ENCODE measurements around the gene RARS1.
"Not testable (repeated sequence)": the region's sequence is repeated elsewhere in the genome, so short reads cannot be mapped to it uniquely, and the experiment has no call there.

The RARS1 gene

GRCh38 chr5:168482361-168482760 is 3.9 kb upstream of the RARS1 start:
- DNase-seq = no peak

- no peak for DNase-seq
Observed at GRCh38 chr5:168489059-168489458, 2.8 kb downstream of the RARS1 start.

GRCh38 chr5:168494057-168494555 is 7.8 kb downstream of the RARS1 start:
- DNase-seq = no peak

GRCh38 chr5:168502563-168503237 is 16.4 kb downstream of the RARS1 start:
- no peak for DNase-seq

- no peak for DNase-seq
Observed at GRCh38 chr5:168513861-168514428, 27.7 kb downstream of the RARS1 start.

GRCh38 chr5:168525856-168526255 is 39.6 kb downstream of the RARS1 start:
- DNase-seq = no peak

GRCh38 chr5:168527756-168528295 is 41.6 kb downstream of the RARS1 start:
- DNase-seq = no peak

- peak in 2 of 3 experiments; percentile 56 to 68 for DNase-seq
Observed at GRCh38 chr5:168528521-168529373, 42.5 kb downstream of the RARS1 start, which contains the start of gene FBLL1. Gene FBLL1 (plus strand): TSS chr5:168529305. CDS start chr5:168529505, 200 bp downstream.

- DNase-seq = peak in 2 of 3 experiments; percentile 22 to 24
Observed at GRCh38 chr5:168529374-168530234, 43.3 kb downstream of the RARS1 start.

- DNase-seq = no peak
Observed at GRCh38 chr5:168530621-168531150, 44.4 kb downstream of the RARS1 start.

GRCh38 chr5:168531191-168531590 is 44.9 kb downstream of the RARS1 start:
- no peak for DNase-seq

- peak in 1 of 3 experiments; percentile 8 for DNase-seq
Observed at GRCh38 chr5:168531987-168532864, 46.0 kb downstream of the RARS1 start.

GRCh38 chr5:168534351-168534750 is 48.1 kb downstream of the RARS1 start:
- DNase-seq = not testable (repeated sequence)

- no peak for DNase-seq
Observed at GRCh38 chr5:168537176-168537575, 50.9 kb downstream of the RARS1 start.

GRCh38 chr5:168549554-168549953 is 63.3 kb downstream of the RARS1 start:
- DNase-seq = no peak

- DNase-seq = no peak
Observed at GRCh38 chr5:168550656-168551055, 64.4 kb downstream of the RARS1 start.

GRCh38 chr5:168552146-168552545 is 65.9 kb downstream of the RARS1 start:
- no peak for DNase-seq

- no peak for DNase-seq
Observed at GRCh38 chr5:168553377-168554130, 67.3 kb downstream of the RARS1 start.

GRCh38 chr5:168557389-168557788 is 71.1 kb downstream of the RARS1 start:
- DNase-seq = no peak

GRCh38 chr5:168562279-168562678 is 76.0 kb downstream of the RARS1 start:
- no peak for DNase-seq

All from NCI-H1417 (cell line).